ENCODE results near the gene ARL3.

DNA sequence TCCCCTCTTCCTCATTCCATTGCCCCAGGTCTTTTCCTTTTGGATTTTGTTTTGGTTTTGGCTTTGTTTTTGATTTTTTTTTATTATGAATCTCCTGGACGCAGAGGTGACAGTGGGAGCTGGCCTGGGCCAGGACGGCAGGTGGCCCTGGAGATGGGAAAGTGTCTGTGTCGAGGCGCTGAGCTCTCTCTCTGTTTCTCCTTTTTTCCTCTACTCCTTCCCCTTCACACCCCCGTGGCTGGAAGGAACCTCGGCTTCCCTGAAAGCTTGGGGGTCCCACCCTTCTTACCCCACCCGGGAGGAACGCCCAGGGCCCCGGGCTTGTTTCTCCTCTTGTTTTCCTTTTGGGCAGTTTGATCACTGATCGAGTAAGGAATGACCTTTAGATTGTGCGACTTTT is 56.7 kb downstream of the ARL3 start:
- TF ChIP-seq ARNTL (CRISPR knock-in tag; IDR thresholded peaks at IDR 0.05; ENCODE audit: borderline replicate concordance, low read depth), result no peak
- TF ChIP-seq TCF4 (CRISPR knock-in tag; IDR thresholded peaks at IDR 0.05; ENCODE audit: borderline replicate concordance), result no peak
- TF ChIP-seq, protein P1, sequence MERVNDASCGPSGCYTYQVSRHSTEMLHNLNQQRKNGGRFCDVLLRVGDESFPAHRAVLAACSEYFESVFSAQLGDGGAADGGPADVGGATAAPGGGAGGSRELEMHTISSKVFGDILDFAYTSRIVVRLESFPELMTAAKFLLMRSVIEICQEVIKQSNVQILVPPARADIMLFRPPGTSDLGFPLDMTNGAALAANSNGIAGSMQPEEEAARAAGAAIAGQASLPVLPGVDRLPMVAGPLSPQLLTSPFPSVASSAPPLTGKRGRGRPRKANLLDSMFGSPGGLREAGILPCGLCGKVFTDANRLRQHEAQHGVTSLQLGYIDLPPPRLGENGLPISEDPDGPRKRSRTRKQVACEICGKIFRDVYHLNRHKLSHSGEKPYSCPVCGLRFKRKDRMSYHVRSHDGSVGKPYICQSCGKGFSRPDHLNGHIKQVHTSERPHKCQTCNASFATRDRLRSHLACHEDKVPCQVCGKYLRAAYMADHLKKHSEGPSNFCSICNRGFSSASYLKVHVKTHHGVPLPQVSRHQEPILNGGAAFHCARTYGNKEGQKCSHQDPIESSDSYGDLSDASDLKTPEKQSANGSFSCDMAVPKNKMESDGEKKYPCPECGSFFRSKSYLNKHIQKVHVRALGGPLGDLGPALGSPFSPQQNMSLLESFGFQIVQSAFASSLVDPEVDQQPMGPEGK (CRISPR knock-in tag; IDR thresholded peaks at IDR 0.05; ENCODE audit: borderline replicate concordance), result no peak
- TF ChIP-seq, protein P2, sequence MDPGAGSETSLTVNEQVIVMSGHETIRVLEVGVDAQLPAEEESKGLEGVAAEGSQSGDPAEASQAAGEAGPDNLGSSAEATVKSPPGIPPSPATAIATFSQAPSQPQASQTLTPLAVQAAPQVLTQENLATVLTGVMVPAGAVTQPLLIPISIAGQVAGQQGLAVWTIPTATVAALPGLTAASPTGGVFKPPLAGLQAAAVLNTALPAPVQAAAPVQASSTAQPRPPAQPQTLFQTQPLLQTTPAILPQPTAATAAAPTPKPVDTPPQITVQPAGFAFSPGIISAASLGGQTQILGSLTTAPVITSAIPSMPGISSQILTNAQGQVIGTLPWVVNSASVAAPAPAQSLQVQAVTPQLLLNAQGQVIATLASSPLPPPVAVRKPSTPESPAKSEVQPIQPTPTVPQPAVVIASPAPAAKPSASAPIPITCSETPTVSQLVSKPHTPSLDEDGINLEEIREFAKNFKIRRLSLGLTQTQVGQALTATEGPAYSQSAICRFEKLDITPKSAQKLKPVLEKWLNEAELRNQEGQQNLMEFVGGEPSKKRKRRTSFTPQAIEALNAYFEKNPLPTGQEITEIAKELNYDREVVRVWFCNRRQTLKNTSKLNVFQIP (CRISPR knock-in tag; IDR thresholded peaks at IDR 0.05; ENCODE audit: borderline replicate concordance, low read depth), result no peak
- no peak for TF ChIP-seq ZNF8 (CRISPR knock-in tag; IDR thresholded peaks at IDR 0.05)
- TF ChIP-seq BACH2 (CRISPR knock-in tag; IDR thresholded peaks at IDR 0.05; ENCODE audit: borderline replicate concordance), result no peak
- TF ChIP-seq, protein P3, sequence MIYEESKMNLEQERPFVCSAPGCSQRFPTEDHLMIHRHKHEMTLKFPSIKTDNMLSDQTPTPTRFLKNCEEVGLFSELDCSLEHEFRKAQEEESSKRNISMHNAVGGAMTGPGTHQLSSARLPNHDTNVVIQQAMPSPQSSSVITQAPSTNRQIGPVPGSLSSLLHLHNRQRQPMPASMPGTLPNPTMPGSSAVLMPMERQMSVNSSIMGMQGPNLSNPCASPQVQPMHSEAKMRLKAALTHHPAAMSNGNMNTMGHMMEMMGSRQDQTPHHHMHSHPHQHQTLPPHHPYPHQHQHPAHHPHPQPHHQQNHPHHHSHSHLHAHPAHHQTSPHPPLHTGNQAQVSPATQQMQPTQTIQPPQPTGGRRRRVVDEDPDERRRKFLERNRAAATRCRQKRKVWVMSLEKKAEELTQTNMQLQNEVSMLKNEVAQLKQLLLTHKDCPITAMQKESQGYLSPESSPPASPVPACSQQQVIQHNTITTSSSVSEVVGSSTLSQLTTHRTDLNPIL (CRISPR knock-in tag; IDR thresholded peaks at IDR 0.05; ENCODE audit: low read depth), result no peak
- TF ChIP-seq GLIS3 (CRISPR knock-in tag; IDR thresholded peaks at IDR 0.05), result no peak
- TF ChIP-seq ZFP3 (CRISPR knock-in tag; IDR thresholded peaks at IDR 0.05), result no peak
- no peak for TF ChIP-seq ZNF565 (CRISPR knock-in tag; conservative IDR thresholded peaks at IDR 0.05; ENCODE audit: low read depth)
- TF ChIP-seq ZC3H10 (CRISPR knock-in tag; IDR thresholded peaks at IDR 0.05), result no peak
- no peak for TF ChIP-seq RARB (CRISPR knock-in tag; IDR thresholded peaks at IDR 0.05)
- TF ChIP-seq ZFP30 (CRISPR knock-in tag; IDR thresholded peaks at IDR 0.05), result no peak

Data from SK-N-SH treated with all-trans-retinoic acid at 6 μM for 48 hours (cell line).